H1 (cell line): ENCODE results near the gene IFNA16. TPM values are rescaled to one million over a fixed set of nuclear protein-coding genes. Genes with fewer than 3 reads are reported as not detected.

Experiments used
- CTCF ChIA-PET: fragments of 300-600 bp; sonication (Branson Sonifier 250); formaldehyde crosslinking; loops from one replicate; lab custom pipeline; 2021; ENCODE audit not compliant: partially characterized antibody; lab: Charles Lee
- POLR2A ChIA-PET: fragments of 300-600 bp; sonication (Branson Sonifier 250); formaldehyde crosslinking; loops from one replicate; lab custom pipeline; 2021; ENCODE audit warnings: inconsistent platforms; ENCODE audit not compliant: partially characterized antibody; lab: Charles Lee
- DNase-seq, 2 experiments: peaks; one replicate each; pipeline versions ENCODE4 v3.0.0 to v3.0.0-alpha.2; 2010 to 2022; ENCODE audit warnings: low spot score in 2 of 2, low read depth in 1 of 2, mixed read lengths in 1 of 2
- FAIRE-seq: peaks from 2 replicates; lab custom pipeline; 2011; peaks lifted over from hg19 to GRCh38; lab: Jason Lieb, UNC
- H2AFZ ChIP-seq: 2 replicates; pipeline ENCODE4 v1.8.1; 2012; ENCODE audit warnings: low read length, inconsistent platforms
- H2AK5ac ChIP-seq: 2 replicates; pipeline ENCODE4 v1.6.1; 2013; ENCODE audit warnings: low read depth, low read length
- H2BK120ac ChIP-seq: replicated peaks from 2 replicates; pipeline ENCODE3; 2013; ENCODE audit warnings: low read depth, low read length, inconsistent platforms
- H2BK12ac ChIP-seq: 2 replicates; pipeline ENCODE4 v1.6.1; 2013; ENCODE audit warnings: low read depth, low read length
- H2BK15ac ChIP-seq: 2 replicates; pipeline ENCODE4 v1.6.1; 2013; ENCODE audit warnings: low read length
- H2BK20ac ChIP-seq: 2 replicates; pipeline ENCODE4 v1.6.1; 2013; ENCODE audit warnings: low read length
- H2BK5ac ChIP-seq: 2 replicates; pipeline ENCODE4 v1.6.1; 2013; ENCODE audit warnings: low read depth, low read length
- H3K14ac ChIP-seq: 2 replicates; pipeline ENCODE4 v1.6.1; 2013; ENCODE audit warnings: inconsistent platforms; ENCODE audit not compliant: insufficient read length
- H3K18ac ChIP-seq: 2 replicates; pipeline ENCODE4 v1.6.1; 2013; ENCODE audit warnings: low read length; ENCODE audit errors: extremely low read depth
- H3K23ac ChIP-seq: 2 replicates; pipeline ENCODE4 v1.6.1; 2013; ENCODE audit warnings: inconsistent platforms; ENCODE audit not compliant: insufficient read length
- H3K23me2 ChIP-seq: 2 replicates; pipeline ENCODE4 v1.6.1; 2013; ENCODE audit warnings: low read depth, low read length
- H3K27ac ChIP-seq: 2 replicates; pipeline ENCODE4 v1.6.1; 2011; ENCODE audit warnings: low read depth, low read length, inconsistent platforms
- H3K27me3 ChIP-seq, 4 experiments: replicated peaks in 1 of 4; 1 replicate in 1 of 4; 2 replicates in 3 of 4; pipeline versions ENCODE4 v1.6.1 to v1.8.1; 2011 to 2013; ENCODE audit warnings: low read length in 3 of 4, mild to moderate bottlenecking in 3 of 4, inconsistent platforms in 2 of 4, mixed read lengths in 2 of 4, moderate library complexity in 1 of 4; ENCODE audit not compliant: control insufficient read depth in 3 of 4, insufficient read depth in 3 of 4; ENCODE audit errors: extremely low read depth in 1 of 4
- H3K36me3 ChIP-seq, 4 experiments: 2 replicates each; pipeline versions ENCODE4 v1.6.1 to v1.8.1; 2011 to 2013; ENCODE audit warnings: mild to moderate bottlenecking in 4 of 4, low read length in 3 of 4, moderate library complexity in 2 of 4, control low read depth in 1 of 4, inconsistent platforms in 1 of 4; ENCODE audit not compliant: insufficient read depth in 4 of 4, control insufficient read depth in 2 of 4
- H3K4ac ChIP-seq: replicated peaks from 2 replicates; pipeline ENCODE3; 2013; ENCODE audit warnings: low read length, low read depth, mixed read lengths, inconsistent platforms; ENCODE audit not compliant: insufficient read length
- H3K4me1 ChIP-seq, 4 experiments: replicated peaks in 1 of 4; 1 replicate in 1 of 4; 2 replicates in 3 of 4; pipeline versions ENCODE4 v1.6.1 to v1.8.1; 2011 to 2013; ENCODE audit warnings: low read length in 3 of 4, inconsistent platforms in 2 of 4, mixed read lengths in 1 of 4; ENCODE audit not compliant: insufficient read depth in 4 of 4, control insufficient read depth in 3 of 4
- H3K4me2 ChIP-seq, 2 experiments: 2 replicates each; pipeline versions ENCODE4 v1.6.1 to v1.8.1; 2011 to 2013; ENCODE audit warnings: low read depth in 2 of 2, low read length in 2 of 2, control low read depth in 1 of 2, inconsistent platforms in 1 of 2, mild to moderate bottlenecking in 1 of 2; ENCODE audit not compliant: insufficient read depth in 1 of 2
- H3K4me3 ChIP-seq, 4 experiments: fragments of 200-600, 300-600 bp in 1 of 4; sonication (generic), shearing (Covaris generic), sonication (Bioruptor Twin) in 1 of 4; 2 replicates each; pipeline versions ENCODE4 v1.5.1 to v1.8.1; 2011 to 2016; ENCODE audit warnings: low read length in 4 of 4, low read depth in 3 of 4, control low read depth in 2 of 4, inconsistent platforms in 2 of 4, mild to moderate bottlenecking in 2 of 4, mixed read lengths in 1 of 4, moderate library complexity in 1 of 4; ENCODE audit not compliant: insufficient read depth in 2 of 4; ENCODE audit errors: extremely low read depth in 1 of 4
- H3K56ac ChIP-seq: replicated peaks from 2 replicates; pipeline ENCODE3; 2013; ENCODE audit warnings: low read depth, mild to moderate bottlenecking, mixed read lengths, low read length, inconsistent platforms; ENCODE audit not compliant: insufficient read length
- H3K79me1 ChIP-seq: 2 replicates; pipeline ENCODE4 v1.6.1; 2013; ENCODE audit warnings: low read depth, low read length, control low read depth
- H3K79me2 ChIP-seq, 2 experiments: 2 replicates each; pipeline versions ENCODE4 v1.6.1 to v1.8.1; 2012 to 2013; ENCODE audit warnings: low read length in 2 of 2, mild to moderate bottlenecking in 2 of 2, inconsistent platforms in 1 of 2; ENCODE audit not compliant: insufficient read depth in 2 of 2, control insufficient read depth in 1 of 2
- H3K9ac ChIP-seq, 4 experiments: replicated peaks in 1 of 4; 1 replicate in 1 of 4; 2 replicates in 3 of 4; pipeline versions ENCODE4 v1.6.1 to v1.8.1; 2011 to 2013; ENCODE audit warnings: low read depth in 3 of 4, low read length in 3 of 4, control low read depth in 2 of 4, mild to moderate bottlenecking in 2 of 4, moderate library complexity in 2 of 4, inconsistent platforms in 1 of 4; ENCODE audit errors: extremely low read depth in 1 of 4
- H3K9me3 ChIP-seq, 2 experiments: 2 replicates each; pipeline versions ENCODE4 v1.6.1 to v1.8.1; 2012 to 2013; ENCODE audit warnings: mild to moderate bottlenecking in 2 of 2, moderate library complexity in 2 of 2, control low read depth in 1 of 2, inconsistent platforms in 1 of 2, low read depth in 1 of 2, low read length in 1 of 2, mixed read lengths in 1 of 2; ENCODE audit not compliant: insufficient read depth in 2 of 2
- H4K20me1 ChIP-seq, 2 experiments: replicated peaks in 1 of 2; 2 replicates each; pipeline versions ENCODE3 to v1.8.1; 2011 to 2013; ENCODE audit warnings: inconsistent platforms in 2 of 2, low read length in 2 of 2, mild to moderate bottlenecking in 1 of 2; ENCODE audit not compliant: insufficient read depth in 2 of 2, control insufficient read depth in 1 of 2
- H4K5ac ChIP-seq: 2 replicates; pipeline ENCODE4 v1.6.1; 2013; ENCODE audit warnings: low read length, low read depth, mixed read lengths, inconsistent platforms; ENCODE audit not compliant: insufficient read length
- H4K8ac ChIP-seq: 2 replicates; pipeline ENCODE4 v1.8.0; 2013; ENCODE audit warnings: mild to moderate bottlenecking, moderate library complexity, low read length, inconsistent platforms; ENCODE audit not compliant: insufficient read depth; ENCODE audit errors: extremely low read depth
- H4K91ac ChIP-seq: replicated peaks from 2 replicates; pipeline ENCODE3; 2013; ENCODE audit warnings: low read length, mixed read lengths, inconsistent platforms; ENCODE audit not compliant: insufficient read length
- ATF3 ChIP-seq: IDR thresholded peaks from 2 replicates; pipeline ENCODE4 v1.6.1; 2011; ENCODE audit warnings: low read depth, mild to moderate bottlenecking, low read length; ENCODE audit not compliant: insufficient read depth
- BCL11A ChIP-seq, 2 experiments: IDR thresholded peaks; one replicate each; pipeline ENCODE4 v1.6.1; 2011; ENCODE audit warnings: low read depth in 2 of 2, low read length in 2 of 2, mild to moderate bottlenecking in 2 of 2
- CBX5 ChIP-seq: fragments of 300-800, 300-1000 bp; sonication (generic); IDR thresholded peaks from 2 replicates; pipeline ENCODE4 v1.7.1; 2016; ENCODE audit warnings: antibody characterized with exemption, low read length, low read depth
- EGR1 ChIP-seq: IDR thresholded peaks from 2 replicates; pipeline ENCODE4 v1.6.1; 2011; ENCODE audit warnings: low read depth, low read length, borderline replicate concordance
- EP300 ChIP-seq, 2 experiments: IDR thresholded peaks; 1 replicate in 1 of 2; 2 replicates in 1 of 2; pipeline ENCODE4 v1.6.1; 2011 to 2012; ENCODE audit warnings: low read depth in 2 of 2, low read length in 2 of 2, mild to moderate bottlenecking in 2 of 2, borderline replicate concordance in 1 of 2, inconsistent platforms in 1 of 2, moderate library complexity in 1 of 2
- JUND ChIP-seq: IDR thresholded peaks from 2 replicates; pipeline ENCODE4 v1.6.1; 2011; ENCODE audit warnings: mild to moderate bottlenecking, improper control_type of control experiment, low read length
- KDM1A ChIP-seq: fragments of 200-600, 300-600 bp; sonication (generic); IDR thresholded peaks from 2 replicates; pipeline ENCODE4 v1.7.1; 2016; ENCODE audit warnings: mild to moderate bottlenecking, low read length, borderline replicate concordance
- MAFK ChIP-seq: IDR thresholded peaks from 2 replicates; pipeline ENCODE4 v1.6.1; 2012; ENCODE audit warnings: low read depth, mild to moderate bottlenecking, improper control_type of control experiment, low read length
- NANOG ChIP-seq: IDR thresholded peaks from 2 replicates; pipeline ENCODE4 v1.6.1; 2011; ENCODE audit warnings: low read length, low read depth, mild to moderate bottlenecking, inconsistent platforms; ENCODE audit not compliant: insufficient read depth, poor library complexity, severe bottlenecking
- NRF1 ChIP-seq: IDR thresholded peaks from 2 replicates; pipeline ENCODE4 v1.6.1; 2011; ENCODE audit warnings: mild to moderate bottlenecking, low read depth, low read length, improper control_type of control experiment
- POLR2A ChIP-seq, 2 experiments: IDR thresholded peaks; 1 replicate in 1 of 2; 2 replicates in 1 of 2; pipeline ENCODE4 v1.6.1; 2011; ENCODE audit warnings: low read depth in 2 of 2, low read length in 2 of 2, mild to moderate bottlenecking in 2 of 2; ENCODE audit errors: control extremely low read depth in 1 of 2
- POU5F1 ChIP-seq: IDR thresholded peaks from 2 replicates; pipeline ENCODE4 v1.6.1; 2011; ENCODE audit warnings: low read depth, mild to moderate bottlenecking, low read length, moderate library complexity
- SIX5 ChIP-seq: IDR thresholded peaks from 2 replicates; pipeline ENCODE4 v1.6.1; 2011; ENCODE audit warnings: mild to moderate bottlenecking, low read depth, low read length
- TBP ChIP-seq: IDR thresholded peaks from 2 replicates; pipeline ENCODE4 v1.6.1; 2011; ENCODE audit warnings: low read depth, low read length, improper control_type of control experiment
- polyA plus RNA-seq, 7 experiments: library from polyadenylated mRNA; depleted of rRNA in 3 of 7; stranded (reverse) in 5 of 7; unstranded in 2 of 7; fragments of >200 nt in 5 of 7; fragments of 200-250 nt in 2 of 7; gene quantifications; 1 replicate in 5 of 7; 2 replicates in 1 of 7; 4 replicates in 1 of 7; pipeline versions ENCODE4 v1.2.1 to v1.2.3, GENCODE V29; 2011 to 2013; ENCODE audit warnings: missing spikeins in 2 of 7, mixed read lengths in 2 of 7
- total RNA-seq: library from RNA; stranded (reverse); fragmentation: NEBNext Ultra II Directional; extraction: Animal tissue kit (Norgen Biotek cat#: 25700); gene quantifications from 2 replicates; pipeline ENCODE4 v1.2.1, GENCODE V29; 2021

IFNA16 gene
- total and polyA plus RNA-seq, 2 of the 8 experiments (the other 6 are each of a cell fraction or from before 2014, with no cell fraction given), result not detected

- Histone ChIP-seq H3K4me3 (no peak overlapping the region), H4K91ac (no peak overlapping the region), H2BK20ac (no peak overlapping the region), H2AFZ (no peak overlapping the region), H3K4me1 (no peaks in the 10 kb centered on the region), H2AK5ac (no peak overlapping the region), H3K9ac (no peak overlapping the region), H2BK15ac (no peak overlapping the region), H3K79me1 (no peaks in the 10 kb centered on the region), H3K27ac (no peak overlapping the region), H4K5ac (no peak overlapping the region), H3K36me3 (no peaks in the 10 kb centered on the region), H3K27me3 (no peaks in the 10 kb centered on the region), H3K4ac (no peak overlapping the region), H2BK5ac (no peak overlapping the region), H3K56ac (no peak overlapping the region), H4K8ac (no peak overlapping the region), H3K9me3 (no peaks in the 10 kb centered on the region), H3K23ac (no peak overlapping the region), H2BK120ac (no peak overlapping the region), H3K14ac (no peak overlapping the region), H3K18ac (no peak overlapping the region), H3K4me2 (no peak overlapping the region), H3K23me2 (no peaks in the 10 kb centered on the region), H3K79me2 (no peaks in the 10 kb centered on the region), H2BK12ac (no peak overlapping the region), H4K20me1 (no peaks in the 10 kb centered on the region)
- ChIA-PET CTCF (no interaction called here), POLR2A (no interaction called here)
- DNase-seq (no peak), FAIRE-seq (no peak)
- TF ChIP-seq BCL11A (IDR thresholded peaks at IDR 0.05; ENCODE audit: low read depth in 2 of 2, low read length in 2 of 2) (no peak), NRF1 (no peak), SIX5 (no peak), KDM1A (no peak), CBX5 (no peak), POLR2A (IDR thresholded peaks at IDR 0.05; ENCODE audit: control extremely low read depth in 1 of 2, low read depth in 2 of 2, low read length in 2 of 2) (no peak), JUND (no peak), ATF3 (no peak), EP300 (IDR thresholded peaks at IDR 0.05; ENCODE audit: borderline replicate concordance in 1 of 2, low read depth in 2 of 2, low read length in 2 of 2) (no peak), NANOG (no peak), EGR1 (no peak), MAFK (no peak), TBP (no peak), POU5F1 (no peak)
Measured at GRCh38 chr9:21205204-21205603, 11.9 kb downstream of the IFNA16 start.
